RKO (cell line): ENCODE measurements around the gene MRPL39.

Experiments
- DNase-seq: peaks from one replicate; pipeline ENCODE4 v3.0.0-alpha.2; 2016; ENCODE audit warnings: low spot score

Gene MRPL39

GRCh38 chr21:25536752-25537151, 70.5 kb downstream of the MRPL39 start:
- DNase-seq: no peak

GRCh38 chr21:25535849-25536248, 71.4 kb downstream of the MRPL39 start:
- DNase-seq: no peak
